ENCODE results near the gene DNAJC17.

- TF ChIP-seq RNF2 (IDR thresholded peaks at IDR 0.05; ENCODE audit: borderline replicate concordance, low read depth) (no peak), POLR2A (IDR thresholded peaks at IDR 0.05; ENCODE audit: low read length) (no peak), CTCF (IDR thresholded peaks at IDR 0.05) (no peak), RAD21 (conservative IDR thresholded peaks at IDR 0.05 in 1 of 2, IDR thresholded peaks at IDR 0.05 in 1 of 2) (no peak), TP53 (CRISPR knock-in tag; IDR thresholded peaks at IDR 0.05) (no peak), CHD2 (IDR thresholded peaks at IDR 0.05; ENCODE audit: low read length, partially characterized antibody) (no peak), MYC (IDR thresholded peaks at IDR 0.05; ENCODE audit: borderline replicate concordance, low read length) (no peak), NFE2L2 (conservative IDR thresholded peaks at IDR 0.05; ENCODE audit: low read length) (no peak), MAFK (IDR thresholded peaks at IDR 0.05; ENCODE audit: partially characterized antibody) (no peak), SMC3 (IDR thresholded peaks at IDR 0.05) (no peak), MAX (IDR thresholded peaks at IDR 0.05) (no peak), NR3C1 (IDR thresholded peaks at IDR 0.05) (no peak)
Measured at GRCh38 chr15:40830884-40831283, 23.6 kb upstream of the DNAJC17 start.

Data from A549 (cell line).